Fibroblast of mammary gland (primary cell): ENCODE measurements around the gene B4GALNT1.
"Not testable (repeated sequence)": the region's sequence is repeated elsewhere in the genome, so short reads cannot be mapped to it uniquely, and the experiment has no call there.

ENCODE experiments used
- DNase-seq: peaks from one replicate; pipeline ENCODE4 v3.0.0-alpha.2; 2010; ENCODE audit warnings: low read depth
- H3K4me3 ChIP-seq: 2 replicates; pipeline ENCODE4 v1.5.1; 2011; ENCODE audit warnings: low read depth, mild to moderate bottlenecking, low read length, moderate library complexity; ENCODE audit not compliant: control insufficient read depth
- TF ChIP-seq, protein P1 (sequence below): conservative IDR thresholded peaks from 2 replicates; pipeline ENCODE4 v1.5.1; 2011; ENCODE audit warnings: low read depth, low read length, inconsistent platforms; ENCODE audit not compliant: control insufficient read depth, insufficient read depth

The B4GALNT1 gene

DNA sequence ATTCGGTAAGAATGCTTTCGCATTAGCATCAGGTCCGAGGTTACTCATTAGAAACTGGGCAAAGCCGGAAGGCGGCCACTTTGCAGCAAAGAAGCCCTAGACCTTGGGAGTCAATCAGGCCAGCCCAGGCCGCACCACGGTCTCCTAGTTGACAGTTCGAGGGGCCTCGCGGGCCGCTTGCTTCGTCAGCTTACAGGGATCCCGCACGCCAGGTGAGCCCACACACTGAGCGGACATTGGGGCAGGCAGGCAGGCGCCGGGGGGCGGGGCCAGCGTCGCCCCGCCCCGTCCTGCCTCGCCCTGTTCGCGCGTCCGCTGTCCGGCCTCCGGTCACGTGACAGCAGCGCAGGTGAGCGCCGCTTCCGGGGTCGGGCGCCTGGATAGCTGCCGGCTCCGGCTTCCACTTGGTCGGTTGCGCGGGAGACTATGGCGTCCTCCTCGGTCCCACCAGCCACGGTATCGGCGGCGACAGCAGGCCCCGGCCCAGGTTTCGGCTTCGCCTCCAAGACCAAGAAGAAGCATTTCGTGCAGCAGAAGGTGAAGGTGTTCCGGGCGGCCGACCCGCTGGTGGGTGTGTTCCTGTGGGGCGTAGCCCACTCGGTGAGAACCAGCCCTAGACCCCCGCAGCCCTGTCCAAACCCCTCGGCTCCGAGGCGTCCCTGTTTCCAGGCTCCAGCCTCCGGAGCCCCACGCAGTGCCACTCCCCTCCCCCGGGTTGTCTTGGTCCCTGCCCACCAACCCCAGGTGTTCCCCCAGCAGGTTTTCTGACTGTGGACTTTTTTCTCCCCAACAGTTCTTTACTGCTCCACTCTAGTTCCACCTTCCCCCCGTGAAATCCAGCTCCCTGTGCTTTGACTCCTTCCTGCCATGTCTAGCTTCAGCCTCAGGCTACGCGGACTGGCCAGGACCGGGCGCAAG lies 41.9 kb downstream of the B4GALNT1 start, which contains the start of gene PIP4K2C:
TSS of gene PIP4K2C (plus strand) at position 329 of the 918 bp plus-strand sequence. CDS start at position 427, 98 bp downstream.
- peak within 1 kb of the TSS; percentile 71 for H3K4me3 ChIP-seq
- TF ChIP-seq, protein P1, sequence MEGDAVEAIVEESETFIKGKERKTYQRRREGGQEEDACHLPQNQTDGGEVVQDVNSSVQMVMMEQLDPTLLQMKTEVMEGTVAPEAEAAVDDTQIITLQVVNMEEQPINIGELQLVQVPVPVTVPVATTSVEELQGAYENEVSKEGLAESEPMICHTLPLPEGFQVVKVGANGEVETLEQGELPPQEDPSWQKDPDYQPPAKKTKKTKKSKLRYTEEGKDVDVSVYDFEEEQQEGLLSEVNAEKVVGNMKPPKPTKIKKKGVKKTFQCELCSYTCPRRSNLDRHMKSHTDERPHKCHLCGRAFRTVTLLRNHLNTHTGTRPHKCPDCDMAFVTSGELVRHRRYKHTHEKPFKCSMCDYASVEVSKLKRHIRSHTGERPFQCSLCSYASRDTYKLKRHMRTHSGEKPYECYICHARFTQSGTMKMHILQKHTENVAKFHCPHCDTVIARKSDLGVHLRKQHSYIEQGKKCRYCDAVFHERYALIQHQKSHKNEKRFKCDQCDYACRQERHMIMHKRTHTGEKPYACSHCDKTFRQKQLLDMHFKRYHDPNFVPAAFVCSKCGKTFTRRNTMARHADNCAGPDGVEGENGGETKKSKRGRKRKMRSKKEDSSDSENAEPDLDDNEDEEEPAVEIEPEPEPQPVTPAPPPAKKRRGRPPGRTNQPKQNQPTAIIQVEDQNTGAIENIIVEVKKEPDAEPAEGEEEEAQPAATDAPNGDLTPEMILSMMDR: no peak
- peak; percentile 15 for DNase-seq

DNA sequence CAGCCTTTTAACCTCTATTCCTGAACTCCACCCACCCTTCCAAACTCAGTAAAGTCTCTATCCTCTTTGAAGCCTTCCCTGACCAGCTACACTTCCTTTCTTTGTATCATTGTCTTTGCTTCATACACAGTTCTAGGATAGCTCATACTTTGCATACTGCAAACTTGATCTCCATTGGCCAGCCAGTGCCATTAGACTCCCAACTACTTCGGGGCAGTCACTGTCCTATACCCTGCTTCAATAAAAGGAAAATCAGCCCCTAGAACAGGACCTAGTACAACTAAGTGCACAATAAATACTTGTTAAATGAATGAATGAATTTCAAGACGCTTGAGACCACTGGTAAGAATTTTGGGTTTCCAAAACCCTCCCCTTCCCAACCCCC lies 42.5 kb downstream of the B4GALNT1 start:
- peak overlapping the region; percentile 71 for H3K4me3 ChIP-seq
- DNase-seq: no peak
- TF ChIP-seq, protein P1: no peak

DNA sequence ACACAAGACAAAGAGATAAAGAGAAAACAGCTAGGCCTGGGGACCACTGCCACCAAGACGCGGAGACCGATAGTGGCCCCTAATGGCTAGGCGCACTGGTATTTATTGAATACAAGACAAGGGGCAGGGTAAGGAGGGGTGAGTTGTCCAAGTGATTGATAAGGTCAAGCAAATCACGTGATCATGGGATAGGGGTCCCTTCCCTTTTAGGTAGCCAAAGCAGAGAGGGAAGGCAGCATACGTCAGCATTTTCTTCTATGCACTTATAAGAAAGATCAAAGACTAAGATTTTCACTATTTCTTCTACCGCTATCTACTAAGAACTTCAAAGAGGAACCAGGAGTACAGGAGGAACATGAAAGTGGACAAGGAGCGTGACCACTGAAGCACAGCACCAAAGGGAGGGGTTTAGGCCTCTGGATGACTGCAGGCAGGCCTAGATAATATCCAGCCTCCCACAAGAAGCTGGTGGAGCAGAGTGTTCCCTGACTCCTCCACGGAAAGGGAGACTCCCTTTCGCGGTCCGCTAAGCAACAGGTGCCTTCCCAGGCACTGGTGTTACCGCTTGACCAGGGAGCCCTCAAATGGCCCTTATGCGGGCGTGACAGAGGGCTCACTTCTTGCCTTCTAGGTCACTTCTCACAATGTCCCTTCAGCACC lies 43.9 kb downstream of the B4GALNT1 start:
- not testable (repeated sequence) for H3K4me3 ChIP-seq, DNase-seq

DNA sequence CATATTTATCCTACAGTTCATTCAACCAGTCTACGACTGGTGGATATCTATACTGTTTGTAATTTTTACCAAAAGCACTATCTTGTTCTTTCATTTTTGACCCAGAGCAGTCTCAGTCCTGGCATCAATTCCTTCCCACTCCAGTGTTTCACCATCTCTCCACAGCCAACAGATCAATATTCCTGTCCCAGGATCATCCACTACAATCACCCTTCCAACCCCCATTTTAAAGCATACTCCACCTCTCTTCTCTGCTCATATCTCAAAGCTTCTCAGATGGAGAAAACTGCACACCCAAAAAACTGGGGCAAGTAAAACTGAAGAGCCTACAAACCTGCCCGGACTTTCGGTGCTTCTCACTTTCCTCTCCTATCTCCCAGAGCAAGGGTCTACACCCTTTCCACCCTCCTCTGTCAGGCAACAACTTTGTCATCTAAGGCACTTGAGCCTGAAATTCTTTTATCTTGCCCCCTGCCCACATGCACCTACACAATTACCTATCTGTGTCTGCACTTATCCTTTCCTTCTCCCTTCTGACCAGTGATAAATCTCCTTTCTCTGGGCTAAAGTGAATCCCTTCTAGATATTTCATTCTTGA lies 46.1 kb downstream of the B4GALNT1 start:
- no peak for DNase-seq
- H3K4me3 ChIP-seq: no peak overlapping the region
- TF ChIP-seq, protein P1: no peak

DNA sequence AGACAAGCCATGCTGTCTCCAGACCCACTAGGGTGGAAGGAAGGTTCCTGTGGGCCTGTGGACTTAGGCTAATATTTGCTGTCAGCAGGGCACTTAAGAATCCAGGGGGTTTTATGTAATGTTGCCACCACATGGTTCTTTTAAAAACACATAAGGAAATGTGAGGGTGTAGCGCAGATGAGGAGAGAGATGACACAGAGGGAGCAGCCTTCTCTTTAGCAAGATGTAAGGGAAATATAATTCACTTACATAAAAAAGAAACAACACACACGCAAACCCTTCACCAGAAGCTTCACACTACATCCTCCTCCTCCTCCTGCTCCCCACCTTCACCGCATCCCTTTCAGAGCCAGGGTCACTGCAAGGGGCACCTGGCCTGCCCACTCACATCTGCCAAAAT lies 46.9 kb downstream of the B4GALNT1 start:
- DNase-seq: no peak
- no peak overlapping the region for H3K4me3 ChIP-seq
- TF ChIP-seq, protein P1: no peak

DNA sequence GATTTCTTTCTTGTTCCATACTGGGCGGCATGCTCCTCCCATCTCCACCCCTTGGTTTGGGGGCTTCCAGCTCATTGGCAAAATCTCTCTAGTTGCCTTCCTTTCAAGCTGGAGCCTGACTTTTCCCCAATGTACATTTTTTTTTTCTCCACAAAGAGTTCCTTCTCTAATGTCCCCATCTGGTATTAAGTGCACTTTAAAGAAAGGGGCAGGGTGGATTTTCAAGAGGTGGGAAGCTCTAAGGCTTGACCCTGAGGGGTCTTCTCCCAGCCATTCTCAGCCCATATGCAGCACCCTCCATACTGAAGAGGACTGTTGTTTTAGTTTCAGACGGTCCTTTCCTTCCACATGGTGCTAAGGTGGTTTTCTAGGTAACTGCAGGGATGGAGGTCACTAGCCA lies 47.8 kb downstream of the B4GALNT1 start:
- TF ChIP-seq, protein P1: no peak
- no peak overlapping the region for H3K4me3 ChIP-seq
- no peak for DNase-seq

DNA sequence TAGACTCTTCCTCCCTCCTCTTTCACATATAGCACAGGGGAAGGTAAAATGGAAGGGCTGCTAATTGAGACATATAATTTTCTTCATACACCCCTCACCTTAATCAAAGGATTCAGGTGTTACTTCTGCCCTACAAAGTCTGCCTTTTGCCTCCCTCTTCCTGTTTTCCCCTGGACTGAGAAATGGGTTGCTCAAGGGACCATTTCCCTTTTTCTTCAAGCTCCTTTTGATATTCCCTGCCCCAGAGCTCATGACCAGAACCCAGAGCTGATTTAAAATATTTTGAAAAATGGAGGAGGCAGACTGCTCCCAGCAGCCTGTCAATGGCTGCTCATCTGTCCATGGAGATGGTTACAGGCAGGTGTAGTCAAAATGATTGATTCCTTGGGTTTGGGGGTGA lies 48.3 kb downstream of the B4GALNT1 start:
- H3K4me3 ChIP-seq: no peak overlapping the region
- TF ChIP-seq, protein P1: no peak
- DNase-seq: no peak
